GM19240 (cell line): Measurements from ENCODE around the gene CDKN2B.

ENCODE experiments used
- DNase-seq: peaks from one replicate; pipeline ENCODE4 v3.0.0; 2011; ENCODE audit warnings: low spot score; ENCODE audit not compliant: insufficient read length

CDKN2B gene

GRCh38 chr9:21994556-21995005 lies 14.5 kb downstream of the CDKN2B start, which contains the start of gene CDKN2B-AS1:
Gene CDKN2B-AS1, plus strand, starts transcription at chr9:21994791.
- DNase-seq = no peak

- DNase-seq = no peak
These were observed 15.1 kb downstream of the CDKN2B start, which contains the start of gene CDKN2A for GRCh38 chr9:21993893-21994555. Gene CDKN2A, minus strand, starts transcription at chr9:21994392.

- DNase-seq = no peak
These were observed 16.1 kb downstream of the CDKN2B start for GRCh38 chr9:21993007-21993406.

GRCh38 chr9:21991072-21991959 lies 17.8 kb downstream of the CDKN2B start:
- DNase-seq = no peak

- no peak for DNase-seq
These were observed 19.5 kb downstream of the CDKN2B start for GRCh38 chr9:21989440-21990189.

GRCh38 chr9:21988056-21988990 lies 20.8 kb downstream of the CDKN2B start:
- DNase-seq = no peak

- no peak for DNase-seq
These were observed 23.0 kb downstream of the CDKN2B start for GRCh38 chr9:21985964-21986667.

GRCh38 chr9:21984101-21984500 lies 25.0 kb downstream of the CDKN2B start:
- DNase-seq = no peak

GRCh38 chr9:21983561-21983935 lies 25.6 kb downstream of the CDKN2B start:
- no peak for DNase-seq

GRCh38 chr9:21982861-21983560 lies 26.1 kb downstream of the CDKN2B start:
- DNase-seq = no peak

GRCh38 chr9:21982391-21982790 lies 26.7 kb downstream of the CDKN2B start:
- no peak for DNase-seq

GRCh38 chr9:21976334-21976875 lies 32.7 kb downstream of the CDKN2B start:
- no peak for DNase-seq

- no peak for DNase-seq
These were observed 34.2 kb downstream of the CDKN2B start for GRCh38 chr9:21974722-21975409.

- DNase-seq = no peak
These were observed 34.8 kb downstream of the CDKN2B start for GRCh38 chr9:21974343-21974721.

- DNase-seq = no peak
These were observed 36.7 kb downstream of the CDKN2B start for GRCh38 chr9:21972361-21972760.

GRCh38 chr9:21970800-21971640 lies 38.1 kb downstream of the CDKN2B start:
- no peak for DNase-seq

- no peak for DNase-seq
These were observed 38.9 kb downstream of the CDKN2B start for GRCh38 chr9:21969951-21970799.
